Measurements from ENCODE around the gene EIF1.
"Not testable (repeated sequence)": the region's sequence is repeated elsewhere in the genome, so short reads cannot be mapped to it uniquely, and the experiment has no call there.

The EIF1 gene

GRCh38 chr17:41700843-41701242 is 12.2 kb downstream of the EIF1 start:
- DNase-seq (ENCODE audit: low read depth) = not testable (repeated sequence)

- DNase-seq (ENCODE audit: low read depth) = no peak
These were observed 14.0 kb downstream of the EIF1 start for GRCh38 chr17:41702712-41703111.

- no peak for DNase-seq (ENCODE audit: low read depth)
These were observed 16.7 kb downstream of the EIF1 start for GRCh38 chr17:41705271-41705991.

- no peak for DNase-seq (ENCODE audit: low read depth)
These were observed 19.4 kb downstream of the EIF1 start for GRCh38 chr17:41707803-41708669.

- DNase-seq (ENCODE audit: low read depth) = no peak
These were observed 21.9 kb downstream of the EIF1 start for GRCh38 chr17:41710472-41711090.

- DNase-seq (ENCODE audit: low read depth) = no peak
These were observed 23.1 kb downstream of the EIF1 start, which contains the start of gene GAST for GRCh38 chr17:41711669-41712400. GAST (plus strand) TSS chr17:41712331; CDS start chr17:41715437, 3,106 bp downstream.

- DNase-seq (ENCODE audit: low read depth) = no peak
These were observed 29.0 kb downstream of the EIF1 start for GRCh38 chr17:41717408-41718286.

GRCh38 chr17:41718287-41718645 is 29.6 kb downstream of the EIF1 start:
- no peak for DNase-seq (ENCODE audit: low read depth)

GRCh38 chr17:41722231-41722630 is 33.5 kb downstream of the EIF1 start:
- no peak for DNase-seq (ENCODE audit: low read depth)

GRCh38 chr17:41723801-41724475 is 35.3 kb downstream of the EIF1 start:
- DNase-seq (ENCODE audit: low read depth) = no peak

GRCh38 chr17:41724476-41725050 is 35.9 kb downstream of the EIF1 start:
- no peak for DNase-seq (ENCODE audit: low read depth)

GRCh38 chr17:41725134-41725533 is 36.4 kb downstream of the EIF1 start:
- DNase-seq (ENCODE audit: low read depth) = no peak

GRCh38 chr17:41728056-41728455 is 39.4 kb downstream of the EIF1 start:
- DNase-seq (ENCODE audit: low read depth) = no peak

- no peak for DNase-seq (ENCODE audit: low read depth)
These were observed 41.8 kb downstream of the EIF1 start for GRCh38 chr17:41730479-41730878.

- DNase-seq (ENCODE audit: low read depth) = no peak
These were observed 43.2 kb downstream of the EIF1 start for GRCh38 chr17:41731836-41732235.

- no peak for DNase-seq (ENCODE audit: low read depth)
These were observed 44.9 kb downstream of the EIF1 start for GRCh38 chr17:41733348-41734138.

- DNase-seq (ENCODE audit: low read depth) = no peak
These were observed 45.7 kb downstream of the EIF1 start, which contains the start of gene HAP1 for GRCh38 chr17:41734139-41734948. HAP1 (minus strand) TSS chr17:41734643; CDS start chr17:41734634, 9 bp downstream.

- DNase-seq (ENCODE audit: low read depth) = no peak
These were observed 46.2 kb downstream of the EIF1 start for GRCh38 chr17:41734949-41735313.
